Measurements from ENCODE around the gene METAP1.

- TF ChIP-seq, protein P1, sequence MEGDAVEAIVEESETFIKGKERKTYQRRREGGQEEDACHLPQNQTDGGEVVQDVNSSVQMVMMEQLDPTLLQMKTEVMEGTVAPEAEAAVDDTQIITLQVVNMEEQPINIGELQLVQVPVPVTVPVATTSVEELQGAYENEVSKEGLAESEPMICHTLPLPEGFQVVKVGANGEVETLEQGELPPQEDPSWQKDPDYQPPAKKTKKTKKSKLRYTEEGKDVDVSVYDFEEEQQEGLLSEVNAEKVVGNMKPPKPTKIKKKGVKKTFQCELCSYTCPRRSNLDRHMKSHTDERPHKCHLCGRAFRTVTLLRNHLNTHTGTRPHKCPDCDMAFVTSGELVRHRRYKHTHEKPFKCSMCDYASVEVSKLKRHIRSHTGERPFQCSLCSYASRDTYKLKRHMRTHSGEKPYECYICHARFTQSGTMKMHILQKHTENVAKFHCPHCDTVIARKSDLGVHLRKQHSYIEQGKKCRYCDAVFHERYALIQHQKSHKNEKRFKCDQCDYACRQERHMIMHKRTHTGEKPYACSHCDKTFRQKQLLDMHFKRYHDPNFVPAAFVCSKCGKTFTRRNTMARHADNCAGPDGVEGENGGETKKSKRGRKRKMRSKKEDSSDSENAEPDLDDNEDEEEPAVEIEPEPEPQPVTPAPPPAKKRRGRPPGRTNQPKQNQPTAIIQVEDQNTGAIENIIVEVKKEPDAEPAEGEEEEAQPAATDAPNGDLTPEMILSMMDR (IDR thresholded peaks at IDR 0.05; ENCODE audit: insufficient read depth, low read length): no peak
- TF ChIP-seq, protein P2, sequence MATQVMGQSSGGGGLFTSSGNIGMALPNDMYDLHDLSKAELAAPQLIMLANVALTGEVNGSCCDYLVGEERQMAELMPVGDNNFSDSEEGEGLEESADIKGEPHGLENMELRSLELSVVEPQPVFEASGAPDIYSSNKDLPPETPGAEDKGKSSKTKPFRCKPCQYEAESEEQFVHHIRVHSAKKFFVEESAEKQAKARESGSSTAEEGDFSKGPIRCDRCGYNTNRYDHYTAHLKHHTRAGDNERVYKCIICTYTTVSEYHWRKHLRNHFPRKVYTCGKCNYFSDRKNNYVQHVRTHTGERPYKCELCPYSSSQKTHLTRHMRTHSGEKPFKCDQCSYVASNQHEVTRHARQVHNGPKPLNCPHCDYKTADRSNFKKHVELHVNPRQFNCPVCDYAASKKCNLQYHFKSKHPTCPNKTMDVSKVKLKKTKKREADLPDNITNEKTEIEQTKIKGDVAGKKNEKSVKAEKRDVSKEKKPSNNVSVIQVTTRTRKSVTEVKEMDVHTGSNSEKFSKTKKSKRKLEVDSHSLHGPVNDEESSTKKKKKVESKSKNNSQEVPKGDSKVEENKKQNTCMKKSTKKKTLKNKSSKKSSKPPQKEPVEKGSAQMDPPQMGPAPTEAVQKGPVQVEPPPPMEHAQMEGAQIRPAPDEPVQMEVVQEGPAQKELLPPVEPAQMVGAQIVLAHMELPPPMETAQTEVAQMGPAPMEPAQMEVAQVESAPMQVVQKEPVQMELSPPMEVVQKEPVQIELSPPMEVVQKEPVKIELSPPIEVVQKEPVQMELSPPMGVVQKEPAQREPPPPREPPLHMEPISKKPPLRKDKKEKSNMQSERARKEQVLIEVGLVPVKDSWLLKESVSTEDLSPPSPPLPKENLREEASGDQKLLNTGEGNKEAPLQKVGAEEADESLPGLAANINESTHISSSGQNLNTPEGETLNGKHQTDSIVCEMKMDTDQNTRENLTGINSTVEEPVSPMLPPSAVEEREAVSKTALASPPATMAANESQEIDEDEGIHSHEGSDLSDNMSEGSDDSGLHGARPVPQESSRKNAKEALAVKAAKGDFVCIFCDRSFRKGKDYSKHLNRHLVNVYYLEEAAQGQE (IDR thresholded peaks at IDR 0.05; ENCODE audit: insufficient replicate concordance, low read depth): no peak
Measured at GRCh38 chr4:98959411-98959810, 36.1 kb upstream of the METAP1 start.
